GM21381 (cell line): ENCODE results near the gene ATP6V0D1.

Source experiments
- ATAC-seq: cut with Tn5 transposase; IDR thresholded peaks from one replicate; pipeline ENCODE4 v1.9.1; 2021; ENCODE audit warnings: mild to moderate bottlenecking, moderate library complexity; ENCODE audit not compliant: unreplicated experiment

Gene ATP6V0D1

GRCh38 chr16:67409631-67410030, 71.3 kb downstream of the ATP6V0D1 start:
- no peak for ATAC-seq

- no peak for ATAC-seq
Measured at GRCh38 chr16:67407788-67408452, 73.0 kb downstream of the ATP6V0D1 start.

- ATAC-seq, result no peak
Measured at GRCh38 chr16:67407176-67407787, 73.7 kb downstream of the ATP6V0D1 start.

GRCh38 chr16:67406111-67406971, 74.6 kb downstream of the ATP6V0D1 start:
- no peak for ATAC-seq

- no peak for ATAC-seq
Measured at GRCh38 chr16:67405336-67405735, 75.6 kb downstream of the ATP6V0D1 start.

- ATAC-seq, result no peak
Measured at GRCh38 chr16:67404740-67405226, 76.2 kb downstream of the ATP6V0D1 start.

GRCh38 chr16:67403976-67404555, 76.9 kb downstream of the ATP6V0D1 start:
- no peak for ATAC-seq

- ATAC-seq, result no peak
Measured at GRCh38 chr16:67400901-67401300, 80.1 kb downstream of the ATP6V0D1 start.

- ATAC-seq, result no peak
Measured at GRCh38 chr16:67399749-67400704, 80.9 kb downstream of the ATP6V0D1 start.

- ATAC-seq, result no peak
Measured at GRCh38 chr16:67399218-67399733, 81.7 kb downstream of the ATP6V0D1 start.

- ATAC-seq, result no peak
Measured at GRCh38 chr16:67398546-67399217, 82.3 kb downstream of the ATP6V0D1 start.

GRCh38 chr16:67397812-67398545, 83.0 kb downstream of the ATP6V0D1 start:
- ATAC-seq, result no peak

GRCh38 chr16:67397036-67397801, 83.7 kb downstream of the ATP6V0D1 start:
- no peak for ATAC-seq

GRCh38 chr16:67396159-67397035, 84.6 kb downstream of the ATP6V0D1 start:
- ATAC-seq, result no peak

- ATAC-seq, result no peak
Measured at GRCh38 chr16:67395458-67396158, 85.3 kb downstream of the ATP6V0D1 start.

GRCh38 chr16:67395105-67395457, 85.9 kb downstream of the ATP6V0D1 start:
- ATAC-seq, result no peak
